T-helper 2 cell (primary cell): ENCODE results near the gene MAN2A2.
"Not testable (repeated sequence)": the region's sequence is repeated elsewhere in the genome, so short reads cannot be mapped to it uniquely, and the experiment has no call there.

Source experiments
- DNase-seq, 5 experiments: peaks; one replicate each; pipeline versions ENCODE4 v3.0.0 to v3.0.0-alpha.2; 2012 to 2022

The MAN2A2 gene

DNA sequence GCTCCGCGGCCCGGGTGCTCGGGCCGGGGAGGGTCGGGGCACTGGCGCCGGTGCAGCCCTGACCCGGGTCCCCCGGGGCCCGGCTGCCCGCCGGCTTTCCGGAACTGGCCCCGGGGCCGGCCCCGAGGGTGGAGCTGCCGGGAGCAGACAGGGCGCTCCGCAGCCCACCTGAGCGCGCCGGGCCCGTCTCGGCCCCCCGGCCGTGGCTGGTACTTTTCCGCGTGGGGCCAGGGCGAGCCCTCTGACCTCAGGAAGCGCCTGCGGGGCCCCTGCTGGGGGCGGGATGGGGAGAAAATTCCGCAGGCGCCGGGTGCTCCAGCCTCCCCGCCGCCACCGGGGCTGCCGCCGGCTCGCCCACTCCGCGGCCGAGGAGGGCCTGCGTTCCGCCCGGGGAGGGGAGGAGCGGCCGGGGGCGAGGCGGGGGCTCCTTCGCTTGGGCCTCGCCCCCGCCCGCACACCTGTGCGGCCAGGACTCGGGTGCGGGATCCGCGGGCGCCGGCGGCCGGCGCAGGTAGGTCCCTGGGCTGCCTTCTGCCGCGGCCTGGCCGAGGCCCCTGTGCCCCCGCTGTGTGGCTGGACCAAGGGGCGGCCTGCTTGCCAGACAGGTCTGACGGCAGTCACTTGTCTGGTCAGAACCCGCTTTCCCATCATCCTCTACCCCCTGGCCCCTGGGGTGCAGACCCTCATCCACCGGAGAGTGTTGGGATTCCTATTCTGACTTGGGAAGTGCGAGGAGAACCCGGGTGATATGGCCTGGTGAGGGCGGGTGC lies 31.2 kb upstream of the MAN2A2 start:
- no peak for DNase-seq

DNA sequence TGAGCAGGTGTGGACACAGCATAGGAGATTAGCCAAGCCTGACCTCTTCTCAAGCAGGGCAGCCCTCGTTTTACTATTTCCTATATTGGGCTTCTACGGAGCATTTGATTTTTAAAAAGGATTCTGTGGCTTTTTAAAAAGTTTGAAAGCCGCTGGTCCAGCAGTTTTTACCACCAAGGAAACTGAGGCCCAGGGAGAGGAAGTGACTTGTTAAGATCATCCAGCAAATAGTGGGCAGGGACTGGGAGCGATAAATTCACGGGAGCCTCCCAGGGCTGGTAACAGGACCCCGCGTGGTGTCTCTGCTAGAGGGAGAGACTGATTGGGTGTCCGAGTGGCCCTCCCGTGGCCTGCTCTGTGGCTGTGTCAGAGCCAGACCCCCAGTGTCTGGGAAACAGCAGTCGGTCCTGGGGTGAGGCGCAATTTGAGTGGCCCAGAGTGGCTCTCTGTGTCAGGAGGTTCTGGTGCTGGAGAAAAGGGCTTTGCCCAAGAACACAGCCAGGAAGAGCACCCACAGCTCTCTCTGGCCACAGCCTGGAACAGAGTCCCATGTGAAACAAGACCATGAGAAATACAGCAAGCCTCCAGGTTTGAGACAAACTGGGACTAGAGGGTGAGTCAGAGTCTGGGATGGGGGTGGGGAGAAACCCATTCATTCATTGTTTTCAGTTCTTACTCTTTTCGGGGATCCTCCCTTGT lies 30.5 kb upstream of the MAN2A2 start:
- peak in 2 of 5 experiments; percentile 41 to 54 for DNase-seq

DNA sequence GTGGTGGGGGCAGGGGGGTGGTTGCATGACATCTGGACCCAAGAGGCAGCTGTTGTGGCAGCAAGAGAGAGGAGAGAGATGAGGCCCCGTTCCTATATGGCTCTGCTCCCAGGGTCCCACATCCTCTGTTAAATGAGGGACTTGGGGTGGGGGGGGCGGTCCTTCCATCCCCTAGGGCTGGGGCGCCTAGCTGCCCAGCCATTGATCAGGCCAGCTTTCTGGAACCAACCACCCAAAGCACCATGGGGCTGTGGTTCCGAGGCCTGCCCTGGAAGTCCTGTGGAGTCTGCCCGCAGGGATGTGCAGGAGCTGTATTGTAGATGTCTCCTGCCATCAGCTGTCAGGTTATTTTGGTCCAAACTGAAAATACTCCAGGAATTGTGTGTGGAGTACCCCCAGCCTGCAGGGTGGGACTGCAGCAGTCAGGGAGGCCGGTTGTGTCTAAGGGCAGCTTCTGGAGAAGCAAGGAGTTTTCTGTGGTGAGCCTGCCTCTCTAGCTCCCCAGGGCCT lies 29.6 kb upstream of the MAN2A2 start:
- no peak for DNase-seq

DNA sequence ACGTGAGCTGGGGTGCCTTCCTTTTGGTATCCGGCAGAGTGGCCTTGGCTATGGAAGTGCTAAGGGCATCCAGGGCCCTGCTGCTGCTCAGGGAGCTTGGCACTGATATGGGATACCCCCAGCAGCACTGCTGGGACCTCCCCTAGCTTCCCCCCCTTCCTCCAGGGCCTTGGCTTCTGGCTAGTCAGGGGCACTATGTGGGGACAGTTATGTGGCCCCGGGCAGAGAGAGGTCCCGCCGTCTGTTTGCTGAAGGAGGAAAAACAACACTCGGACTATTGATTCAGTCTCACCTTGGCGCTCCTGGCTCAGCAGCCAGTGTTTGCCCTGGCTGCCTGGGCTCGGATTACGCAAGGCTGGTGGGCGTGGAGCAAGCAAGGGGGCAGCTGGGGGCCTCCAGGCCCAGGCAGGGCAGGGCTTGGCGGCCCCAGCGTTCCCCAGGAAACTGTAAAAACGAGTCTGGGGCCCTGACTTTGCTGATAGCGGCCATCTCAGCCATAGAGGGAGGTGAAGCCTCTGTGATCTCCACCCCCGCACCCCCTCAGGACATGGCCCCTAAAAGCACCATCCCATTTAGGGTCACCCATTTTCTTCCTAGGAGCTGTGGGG lies 29.0 kb upstream of the MAN2A2 start:
- no peak for DNase-seq

DNA sequence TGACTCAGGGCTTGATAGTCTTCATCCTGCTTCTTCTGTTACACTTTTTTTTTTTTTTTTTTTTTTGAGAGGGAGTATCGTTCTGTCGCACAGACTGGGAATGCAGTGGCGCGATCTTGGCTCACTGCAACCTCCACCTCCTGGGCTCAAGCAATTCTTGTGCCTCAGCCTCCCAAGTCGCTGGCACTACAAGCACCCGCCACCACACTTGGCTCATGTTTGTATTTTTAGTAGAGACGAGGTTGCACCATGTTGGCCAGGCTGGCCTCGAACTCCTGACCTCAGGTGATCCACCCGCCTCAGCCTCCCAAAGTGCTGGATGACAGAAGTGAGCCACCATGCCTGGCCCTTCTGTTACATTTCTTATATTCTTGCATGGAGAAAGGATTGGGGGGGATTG lies 28.1 kb upstream of the MAN2A2 start:
- DNase-seq: not testable (repeated sequence)

DNA sequence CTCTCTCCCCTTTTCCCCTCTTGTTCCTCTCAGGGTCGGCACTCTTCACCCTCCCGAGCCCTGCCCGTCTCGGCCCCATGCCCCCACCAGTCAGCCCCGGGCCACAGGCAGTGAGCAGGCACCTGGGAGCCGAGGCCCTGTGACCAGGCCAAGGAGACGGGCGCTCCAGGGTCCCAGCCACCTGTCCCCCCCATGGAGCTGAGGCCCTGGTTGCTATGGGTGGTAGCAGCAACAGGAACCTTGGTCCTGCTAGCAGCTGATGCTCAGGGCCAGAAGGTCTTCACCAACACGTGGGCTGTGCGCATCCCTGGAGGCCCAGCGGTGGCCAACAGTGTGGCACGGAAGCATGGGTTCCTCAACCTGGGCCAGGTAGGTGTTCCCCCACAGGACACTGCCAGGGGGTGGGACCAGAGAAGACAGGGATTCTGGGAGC lies 27.5 kb upstream of the MAN2A2 start:
- no peak for DNase-seq

DNA sequence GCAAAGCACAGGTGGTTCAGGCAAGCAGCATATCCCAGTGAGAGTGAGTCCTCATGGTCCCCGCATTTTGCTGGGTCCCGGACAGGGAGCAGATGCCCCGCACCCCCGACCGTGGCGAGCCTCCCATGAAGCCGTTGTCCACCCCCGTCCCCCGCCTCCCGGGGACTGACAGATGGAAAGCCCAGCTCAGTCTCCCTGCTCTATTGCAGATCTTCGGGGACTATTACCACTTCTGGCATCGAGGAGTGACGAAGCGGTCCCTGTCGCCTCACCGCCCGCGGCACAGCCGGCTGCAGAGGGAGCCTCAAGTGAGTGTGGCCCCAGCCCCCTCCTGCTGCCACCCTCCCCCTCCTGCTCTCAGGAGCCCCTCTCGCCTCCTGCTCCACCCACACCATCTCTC lies 27.1 kb upstream of the MAN2A2 start:
- no peak for DNase-seq

DNA sequence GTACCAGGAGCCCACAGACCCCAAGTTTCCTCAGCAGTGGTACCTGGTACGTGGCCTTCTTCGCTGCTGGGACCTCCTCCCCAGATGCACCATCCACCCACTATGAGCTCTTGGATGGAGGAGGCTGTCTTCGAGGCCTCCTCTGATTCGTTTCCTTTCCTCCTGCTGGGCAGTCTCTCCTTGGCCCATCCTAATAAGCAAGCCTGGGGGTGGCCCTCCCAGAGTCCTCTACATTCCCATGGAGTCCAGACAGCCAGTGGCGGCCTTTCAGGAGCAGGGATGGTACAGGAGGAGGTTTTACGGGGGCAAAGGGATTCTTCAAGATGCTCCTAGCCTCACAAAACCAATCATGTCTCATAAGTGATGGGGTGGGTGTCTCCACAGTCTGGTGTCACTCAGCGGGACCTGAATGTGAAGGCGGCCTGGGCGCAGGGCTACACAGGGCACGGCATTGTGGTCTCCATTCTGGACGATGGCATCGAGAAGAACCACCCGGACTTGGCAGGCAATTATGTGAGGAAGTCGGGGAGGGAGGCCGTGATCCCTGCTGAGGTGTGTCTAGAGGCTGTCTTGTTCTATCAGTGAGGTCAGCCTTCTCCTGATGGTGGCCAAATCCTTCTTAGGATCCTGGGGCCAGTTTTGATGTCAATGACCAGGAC lies 26.5 kb upstream of the MAN2A2 start:
- DNase-seq: no peak

DNA sequence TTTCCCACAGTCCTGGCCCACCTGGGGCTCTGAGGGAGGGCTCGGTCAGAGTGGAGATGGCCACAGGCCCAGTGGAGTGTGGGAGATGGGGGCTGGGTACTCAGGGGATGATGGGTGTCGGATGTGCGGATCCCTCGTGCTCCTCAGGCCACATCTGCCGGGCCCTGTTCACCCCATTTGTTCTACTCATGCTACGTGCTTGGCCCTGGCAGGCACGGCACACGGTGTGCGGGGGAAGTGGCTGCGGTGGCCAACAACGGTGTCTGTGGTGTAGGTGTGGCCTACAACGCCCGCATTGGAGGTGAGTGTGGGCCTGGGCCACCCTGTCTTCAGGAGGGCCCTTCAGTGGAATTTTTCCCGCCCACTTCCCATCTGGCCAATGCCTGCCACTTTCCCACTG lies 25.8 kb upstream of the MAN2A2 start:
- DNase-seq: no peak

DNA sequence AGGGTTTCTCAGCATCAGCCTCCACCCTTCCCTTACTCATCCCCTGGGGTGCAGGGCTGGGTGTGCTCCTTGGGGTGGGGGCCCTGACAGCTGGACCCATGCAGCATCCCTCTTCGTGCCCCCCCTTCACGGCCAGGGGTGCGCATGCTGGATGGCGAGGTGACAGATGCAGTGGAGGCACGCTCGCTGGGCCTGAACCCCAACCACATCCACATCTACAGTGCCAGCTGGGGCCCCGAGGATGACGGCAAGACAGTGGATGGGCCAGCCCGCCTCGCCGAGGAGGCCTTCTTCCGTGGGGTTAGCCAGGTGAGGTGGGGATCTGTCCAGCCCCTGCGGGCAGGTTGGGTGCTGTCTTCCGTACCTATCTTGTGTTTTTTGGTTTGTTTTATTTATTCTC lies 25.1 kb upstream of the MAN2A2 start:
- no peak for DNase-seq

DNA sequence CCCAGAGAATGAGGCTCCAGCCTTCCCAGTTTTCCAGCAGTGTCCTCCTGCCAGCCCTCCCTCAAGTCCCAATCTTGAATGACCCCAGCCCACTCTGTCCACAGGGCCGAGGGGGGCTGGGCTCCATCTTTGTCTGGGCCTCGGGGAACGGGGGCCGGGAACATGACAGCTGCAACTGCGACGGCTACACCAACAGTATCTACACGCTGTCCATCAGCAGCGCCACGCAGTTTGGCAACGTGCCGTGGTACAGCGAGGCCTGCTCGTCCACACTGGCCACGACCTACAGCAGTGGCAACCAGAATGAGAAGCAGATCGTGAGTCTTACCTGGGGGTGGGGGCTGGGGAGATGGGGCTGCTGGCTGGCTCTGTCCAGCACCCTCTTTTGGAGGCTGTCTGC lies 24.4 kb upstream of the MAN2A2 start:
- DNase-seq: no peak

DNA sequence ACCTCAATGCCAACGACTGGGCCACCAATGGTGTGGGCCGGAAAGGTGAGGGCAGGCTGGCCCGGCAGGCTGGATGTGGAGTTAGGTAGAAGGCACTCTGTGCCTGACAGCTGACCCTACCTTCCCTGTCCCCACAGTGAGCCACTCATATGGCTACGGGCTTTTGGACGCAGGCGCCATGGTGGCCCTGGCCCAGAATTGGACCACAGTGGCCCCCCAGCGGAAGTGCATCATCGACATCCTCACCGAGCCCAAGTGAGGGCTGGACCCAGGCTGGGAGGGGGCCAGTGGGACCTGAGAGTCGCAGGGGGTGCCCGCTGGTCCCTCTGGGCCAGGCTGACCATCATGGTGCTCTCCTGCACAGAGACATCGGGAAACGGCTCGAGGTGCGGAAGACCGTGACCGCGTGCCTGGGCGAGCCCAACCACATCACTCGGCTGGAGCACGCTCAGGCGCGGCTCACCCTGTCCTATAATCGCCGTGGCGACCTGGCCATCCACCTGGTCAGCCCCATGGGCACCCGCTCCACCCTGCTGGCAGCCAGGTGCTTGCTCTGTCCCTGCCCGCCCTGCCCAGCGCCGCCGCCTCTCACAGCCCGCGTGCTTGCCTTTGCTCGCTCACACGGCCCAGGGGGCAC lies 23.3 kb upstream of the MAN2A2 start:
- no peak for DNase-seq

DNA sequence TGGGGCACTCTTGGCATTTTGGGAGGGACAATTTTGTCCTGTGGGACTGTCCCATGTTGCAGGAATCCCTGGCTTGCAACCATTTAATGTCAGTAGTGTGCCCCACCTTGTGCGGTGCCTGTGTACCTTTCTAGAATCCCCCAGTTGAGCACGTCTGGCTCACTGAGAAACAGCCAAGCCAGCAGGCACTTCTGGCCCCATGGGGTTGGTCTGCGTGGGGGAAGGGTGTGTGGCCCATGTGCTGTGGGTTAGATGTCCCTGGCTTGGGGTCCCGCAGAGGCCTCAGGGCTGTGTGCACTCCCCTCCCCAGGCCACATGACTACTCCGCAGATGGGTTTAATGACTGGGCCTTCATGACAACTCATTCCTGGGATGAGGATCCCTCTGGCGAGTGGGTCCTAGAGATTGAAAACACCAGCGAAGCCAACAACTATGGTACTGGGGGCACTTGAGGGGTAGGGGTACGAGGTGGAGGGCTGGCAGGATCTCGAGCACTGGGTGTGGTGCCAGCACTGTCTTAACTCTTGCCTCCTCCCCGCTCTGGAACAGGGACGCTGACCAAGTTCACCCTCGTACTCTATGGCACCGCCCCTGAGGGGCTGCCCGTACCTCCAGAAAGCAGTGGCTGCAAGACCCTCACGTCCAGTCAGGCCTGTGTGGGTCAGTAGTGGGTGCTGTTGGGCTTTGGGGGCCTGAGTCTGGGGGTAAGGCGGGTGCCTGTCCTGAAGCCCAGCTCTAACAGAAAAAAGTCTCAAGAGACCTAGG lies 22.5 kb upstream of the MAN2A2 start:
- no peak for DNase-seq

DNA sequence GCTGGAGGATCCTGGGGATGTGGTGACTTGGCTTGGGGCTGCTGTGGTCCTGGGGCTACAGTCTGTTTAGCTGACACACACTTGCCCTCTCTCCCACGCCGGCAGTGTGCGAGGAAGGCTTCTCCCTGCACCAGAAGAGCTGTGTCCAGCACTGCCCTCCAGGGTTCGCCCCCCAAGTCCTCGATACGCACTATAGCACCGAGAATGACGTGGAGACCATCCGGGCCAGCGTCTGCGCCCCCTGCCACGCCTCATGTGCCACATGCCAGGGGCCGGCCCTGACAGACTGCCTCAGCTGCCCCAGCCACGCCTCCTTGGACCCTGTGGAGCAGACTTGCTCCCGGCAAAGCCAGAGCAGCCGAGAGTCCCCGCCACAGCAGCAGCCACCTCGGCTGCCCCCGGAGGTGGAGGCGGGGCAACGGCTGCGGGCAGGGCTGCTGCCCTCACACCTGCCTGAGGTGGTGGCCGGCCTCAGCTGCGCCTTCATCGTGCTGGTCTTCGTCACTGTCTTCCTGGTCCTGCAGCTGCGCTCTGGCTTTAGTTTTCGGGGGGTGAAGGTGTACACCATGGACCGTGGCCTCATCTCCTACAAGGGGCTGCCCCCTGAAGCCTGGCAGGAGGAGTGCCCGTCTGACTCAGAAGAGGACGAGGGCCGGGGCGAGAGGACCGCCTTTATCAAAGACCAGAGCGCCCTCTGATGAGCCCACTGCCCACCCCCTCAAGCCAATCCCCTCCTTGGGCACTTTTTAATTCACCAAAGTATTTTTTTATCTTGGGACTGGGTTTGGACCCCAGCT lies 21.7 kb upstream of the MAN2A2 start:
- DNase-seq: no peak

DNA sequence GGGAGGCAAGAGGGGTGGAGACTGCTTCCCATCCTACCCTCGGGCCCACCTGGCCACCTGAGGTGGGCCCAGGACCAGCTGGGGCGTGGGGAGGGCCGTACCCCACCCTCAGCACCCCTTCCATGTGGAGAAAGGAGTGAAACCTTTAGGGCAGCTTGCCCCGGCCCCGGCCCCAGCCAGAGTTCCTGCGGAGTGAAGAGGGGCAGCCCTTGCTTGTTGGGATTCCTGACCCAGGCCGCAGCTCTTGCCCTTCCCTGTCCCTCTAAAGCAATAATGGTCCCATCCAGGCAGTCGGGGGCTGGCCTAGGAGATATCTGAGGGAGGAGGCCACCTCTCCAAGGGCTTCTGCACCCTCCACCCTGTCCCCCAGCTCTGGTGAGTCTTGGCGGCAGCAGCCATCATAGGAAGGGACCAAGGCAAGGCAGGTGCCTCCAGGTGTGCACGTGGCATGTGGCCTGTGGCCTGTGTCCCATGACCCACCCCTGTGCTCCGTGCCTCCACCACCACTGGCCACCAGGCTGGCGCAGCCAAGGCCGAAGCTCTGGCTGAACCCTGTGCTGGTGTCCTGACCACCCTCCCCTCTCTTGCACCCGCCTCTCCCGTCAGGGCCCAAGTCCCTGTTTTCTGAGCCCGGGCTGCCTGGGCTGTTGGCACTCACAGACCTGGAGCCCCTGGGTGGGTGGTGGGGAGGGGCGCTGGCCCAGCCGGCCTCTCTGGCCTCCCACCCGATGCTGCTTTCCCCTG lies 21.0 kb upstream of the MAN2A2 start:
- no peak for DNase-seq

DNA sequence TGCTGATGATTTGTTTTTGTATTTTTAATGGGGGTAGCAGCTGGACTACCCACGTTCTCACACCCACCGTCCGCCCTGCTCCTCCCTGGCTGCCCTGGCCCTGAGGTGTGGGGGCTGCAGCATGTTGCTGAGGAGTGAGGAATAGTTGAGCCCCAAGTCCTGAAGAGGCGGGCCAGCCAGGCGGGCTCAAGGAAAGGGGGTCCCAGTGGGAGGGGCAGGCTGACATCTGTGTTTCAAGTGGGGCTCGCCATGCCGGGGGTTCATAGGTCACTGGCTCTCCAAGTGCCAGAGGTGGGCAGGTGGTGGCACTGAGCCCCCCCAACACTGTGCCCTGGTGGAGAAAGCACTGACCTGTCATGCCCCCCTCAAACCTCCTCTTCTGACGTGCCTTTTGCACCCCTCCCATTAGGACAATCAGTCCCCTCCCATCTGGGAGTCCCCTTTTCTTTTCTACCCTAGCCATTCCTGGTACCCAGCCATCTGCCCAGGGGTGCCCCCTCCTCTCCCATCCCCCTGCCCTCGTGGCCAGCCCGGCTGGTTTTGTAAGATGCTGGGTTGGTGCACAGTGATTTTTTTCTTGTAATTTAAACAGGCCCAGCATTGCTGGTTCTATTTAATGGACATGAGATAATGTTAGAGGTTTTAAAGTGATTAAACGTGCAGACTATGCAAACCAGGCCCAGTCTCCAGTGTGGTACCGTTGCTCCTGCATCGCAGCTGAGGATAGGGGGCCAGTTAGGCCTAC lies 20.1 kb upstream of the MAN2A2 start:
- no peak for DNase-seq

DNA sequence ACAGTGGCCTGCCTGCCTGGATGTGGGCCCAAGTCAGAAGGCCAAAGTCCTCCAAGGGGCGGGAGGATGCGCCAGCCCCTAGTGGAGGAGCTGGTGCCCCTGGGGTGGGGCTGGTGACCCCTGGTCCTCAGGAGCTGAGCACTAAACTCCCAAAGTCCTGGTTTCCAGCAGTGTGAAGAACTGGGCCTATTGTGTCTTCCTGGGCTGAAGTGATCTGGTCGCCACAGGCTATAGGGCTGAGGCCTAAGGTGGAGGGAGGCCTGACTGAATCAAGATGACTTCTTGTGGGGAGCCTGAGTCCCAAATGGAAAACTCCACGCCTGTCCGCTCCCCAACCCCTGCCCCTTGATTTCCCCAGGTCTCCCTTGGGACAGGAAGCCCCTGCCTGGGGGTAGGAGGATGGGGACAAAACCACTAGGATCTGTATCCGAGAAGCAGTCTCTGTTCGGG lies 19.6 kb upstream of the MAN2A2 start:
- no peak for DNase-seq

DNA sequence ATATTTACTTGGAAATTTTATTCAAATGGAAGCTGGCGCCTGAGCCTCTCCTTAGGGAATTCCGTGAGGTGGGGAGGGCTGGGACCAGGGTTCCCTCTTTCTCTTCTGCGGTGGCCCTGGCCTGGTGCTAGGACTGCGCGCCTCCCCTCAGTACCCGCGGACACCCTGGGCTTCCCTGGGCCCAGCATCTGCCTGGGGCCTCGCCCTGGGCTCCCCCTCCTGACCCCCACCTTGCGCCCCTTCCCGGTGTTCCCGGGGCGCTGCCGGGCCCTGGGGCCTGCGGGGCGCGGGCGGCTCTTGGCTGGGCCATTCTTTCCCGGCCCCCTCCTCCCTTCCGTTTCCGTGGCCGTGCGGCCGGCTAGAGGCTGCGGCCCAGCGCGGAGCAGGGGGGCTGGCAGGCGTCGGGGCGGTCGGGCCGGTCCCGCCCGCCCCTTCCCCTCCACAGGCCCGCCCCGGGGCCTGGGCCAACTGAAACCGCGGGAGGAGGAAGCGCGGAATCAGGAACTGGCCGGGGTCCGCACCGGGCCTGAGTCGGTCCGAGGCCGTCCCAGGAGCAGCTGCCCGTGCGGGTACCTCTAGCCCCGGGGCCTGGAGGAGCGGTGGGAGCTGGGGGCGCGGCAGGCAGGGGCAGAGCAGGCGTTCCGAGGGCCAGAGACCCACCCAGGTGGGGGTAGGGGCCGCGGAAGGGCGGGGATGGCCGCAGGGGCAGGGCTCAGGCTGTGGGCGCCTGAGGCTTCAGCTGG lies 19.0 kb upstream of the MAN2A2 start, which contains the start of gene FES:
Gene FES (plus strand): TSS at position 529 of the 743 bp plus-strand sequence. CDS start 542 bp downstream, outside the sequence.
- DNase-seq: no peak
